H9 (cell line): Measurements from ENCODE around the gene RELCH. TPM values are rescaled to one million over a fixed set of nuclear protein-coding genes. Genes with fewer than 3 reads are reported as not detected.

Experiments
- DNase-seq: peaks from one replicate; pipeline ENCODE4 v3.0.0-alpha.2; 2017
- H2AFZ ChIP-seq: one replicate; pipeline ENCODE4 v1.6.1; 2013; ENCODE audit warnings: mild to moderate bottlenecking, low read length, control low read depth, moderate library complexity
- H2AK5ac ChIP-seq: 2 replicates; pipeline ENCODE4 v1.6.1; 2013; ENCODE audit warnings: low read length, control low read depth, mixed read lengths; ENCODE audit not compliant: insufficient read length
- H2BK120ac ChIP-seq: one replicate; pipeline ENCODE4 v1.6.1; 2013; ENCODE audit warnings: low read depth, mild to moderate bottlenecking, low read length, control low read depth, inconsistent platforms; ENCODE audit not compliant: poor library complexity, severe bottlenecking
- H2BK12ac ChIP-seq: 2 replicates; pipeline ENCODE4 v1.6.1; 2013; ENCODE audit warnings: low read length, control low read depth, mixed read lengths, low read depth; ENCODE audit not compliant: insufficient read length
- H2BK15ac ChIP-seq: 2 replicates; pipeline ENCODE4 v1.6.1; 2013; ENCODE audit warnings: low read depth, low read length, control low read depth
- H2BK20ac ChIP-seq: one replicate; pipeline ENCODE4 v1.6.1; 2013; ENCODE audit warnings: low read depth, mild to moderate bottlenecking, low read length, control low read depth, inconsistent platforms; ENCODE audit not compliant: poor library complexity, severe bottlenecking
- H2BK5ac ChIP-seq: 2 replicates; pipeline ENCODE4 v1.6.1; 2013; ENCODE audit warnings: low read length, control low read depth, mixed read lengths; ENCODE audit not compliant: insufficient read length
- H3K14ac ChIP-seq: 2 replicates; pipeline ENCODE4 v1.6.1; 2013; ENCODE audit warnings: low read length, control low read depth; ENCODE audit not compliant: insufficient read depth
- H3K18ac ChIP-seq: 2 replicates; pipeline ENCODE4 v1.6.1; 2013; ENCODE audit warnings: low read depth, mild to moderate bottlenecking, mixed read lengths, low read length, control low read depth; ENCODE audit not compliant: insufficient read length
- H3K23ac ChIP-seq: 2 replicates; pipeline ENCODE4 v1.6.1; 2013; ENCODE audit warnings: low read length, control low read depth, mixed read lengths, low read depth; ENCODE audit not compliant: insufficient read length
- H3K23me2 ChIP-seq: 2 replicates; pipeline ENCODE4 v1.6.1; 2013; ENCODE audit warnings: low read depth, mild to moderate bottlenecking, mixed read lengths, low read length, control low read depth; ENCODE audit not compliant: insufficient read length, poor library complexity, severe bottlenecking
- H3K27ac ChIP-seq: 2 replicates; pipeline ENCODE4 v1.5.1; 2013; ENCODE audit warnings: low read length, control low read depth, mixed read lengths, low read depth; ENCODE audit not compliant: insufficient read length
- H3K27me3 ChIP-seq: 2 replicates; pipeline ENCODE4 v1.6.1; 2013; ENCODE audit warnings: low read length, control low read depth, inconsistent platforms; ENCODE audit not compliant: insufficient read depth
- H3K4ac ChIP-seq: 2 replicates; pipeline ENCODE4 v1.6.1; 2013; ENCODE audit warnings: low read depth, mild to moderate bottlenecking, control low read depth, inconsistent platforms, low read length, moderate library complexity
- H3K4me1 ChIP-seq: 2 replicates; pipeline ENCODE4 v1.6.1; 2013; ENCODE audit warnings: low read length, control low read depth, inconsistent platforms; ENCODE audit not compliant: insufficient read depth
- H3K4me2 ChIP-seq: 2 replicates; pipeline ENCODE4 v1.6.1; 2013; ENCODE audit warnings: low read length, control low read depth, mixed read lengths; ENCODE audit not compliant: insufficient read length, insufficient read depth
- H3K56ac ChIP-seq: 2 replicates; pipeline ENCODE4 v1.6.1; 2013; ENCODE audit warnings: low read depth, mild to moderate bottlenecking, mixed read lengths, low read length, control low read depth; ENCODE audit not compliant: insufficient read length
- H3K79me1 ChIP-seq: 2 replicates; pipeline ENCODE4 v1.6.1; 2013; ENCODE audit warnings: low read depth, mild to moderate bottlenecking, moderate library complexity, low read length, control low read depth, inconsistent platforms; ENCODE audit not compliant: insufficient read depth, poor library complexity, severe bottlenecking
- H3K79me2 ChIP-seq: 2 replicates; pipeline ENCODE4 v1.6.1; 2013; ENCODE audit warnings: low read length, control low read depth, inconsistent platforms; ENCODE audit not compliant: insufficient read depth
- H3K9ac ChIP-seq: 2 replicates; pipeline ENCODE4 v1.6.1; 2013; ENCODE audit warnings: low read length, control low read depth, mixed read lengths; ENCODE audit not compliant: insufficient read length; ENCODE audit errors: extremely low read depth
- H3K9me3 ChIP-seq: one replicate; pipeline ENCODE4 v1.6.1; 2013; ENCODE audit warnings: low read depth, low read length, inconsistent platforms; ENCODE audit not compliant: control insufficient read depth
- H3T11ph ChIP-seq: one replicate; pipeline ENCODE4 v1.6.1; 2013; ENCODE audit warnings: mild to moderate bottlenecking, low read length, control low read depth, inconsistent platforms
- H4K20me1 ChIP-seq: one replicate; pipeline ENCODE4 v1.6.1; 2013; ENCODE audit not compliant: control insufficient read depth, insufficient read length, insufficient read depth
- H4K5ac ChIP-seq: 2 replicates; pipeline ENCODE4 v1.6.1; 2013; ENCODE audit warnings: low read depth, mild to moderate bottlenecking, mixed read lengths, low read length, control low read depth; ENCODE audit not compliant: insufficient read length
- H4K8ac ChIP-seq: replicated peaks from 2 replicates; pipeline ENCODE4 v1.6.1; 2013; ENCODE audit warnings: low read length, control low read depth, mixed read lengths, low read depth; ENCODE audit not compliant: insufficient read length
- H4K91ac ChIP-seq: 2 replicates; pipeline ENCODE4 v1.6.1; 2013; ENCODE audit warnings: low read depth, mild to moderate bottlenecking, moderate library complexity, mixed read lengths, low read length, control low read depth; ENCODE audit not compliant: insufficient read length
- H3K27ac Mint-ChIP-seq, 3 experiments: 2 replicates in 2 of 3; 3 replicates in 1 of 3; pipeline ENCODE4 v1.8.0; 2020 to 2021; ENCODE audit warnings: mixed read lengths in 3 of 3, mild to moderate bottlenecking in 1 of 3, moderate library complexity in 1 of 3
- H3K27me3 Mint-ChIP-seq: 2 replicates; pipeline ENCODE4 v1.8.0; 2021; ENCODE audit warnings: low read depth, mild to moderate bottlenecking, moderate library complexity, mixed read lengths
- H3K36me3 Mint-ChIP-seq, 3 experiments: 2 replicates in 2 of 3; 3 replicates in 1 of 3; pipeline ENCODE4 v1.8.0; 2020 to 2021; ENCODE audit warnings: low read depth in 3 of 3, mixed read lengths in 3 of 3; ENCODE audit not compliant: insufficient read depth in 1 of 3
- H3K4me1 Mint-ChIP-seq, 2 experiments: 2 replicates each; pipeline ENCODE4 v1.8.0; 2020; ENCODE audit warnings: mixed read lengths in 2 of 2
- H3K4me3 Mint-ChIP-seq, 2 experiments: 2 replicates in 1 of 2; 3 replicates in 1 of 2; pipeline ENCODE4 v1.8.0; 2020 to 2021; ENCODE audit warnings: mild to moderate bottlenecking in 2 of 2, mixed read lengths in 2 of 2, moderate library complexity in 1 of 2
- H3K9me3 Mint-ChIP-seq, 2 experiments: 2 replicates in 1 of 2; 3 replicates in 1 of 2; pipeline ENCODE4 v1.8.0; 2020; ENCODE audit warnings: mild to moderate bottlenecking in 2 of 2, mixed read lengths in 2 of 2, moderate library complexity in 1 of 2
- total RNA-seq: library from RNA; stranded (reverse); gene quantifications from 2 replicates; pipeline ENCODE4 v1.2.1, GENCODE V29; 2021
- TF ChIP-seq, protein P1 (sequence below): fragments of 200-600 bp; sonication (generic); conservative IDR thresholded peaks from 3 replicates; pipeline ENCODE4 v1.8.0; 2021; ENCODE audit warnings: antibody characterized with exemption, mild to moderate bottlenecking

Gene RELCH
- total RNA-seq, 1 experiment from 2014 or later = 32.3 TPM

DNA sequence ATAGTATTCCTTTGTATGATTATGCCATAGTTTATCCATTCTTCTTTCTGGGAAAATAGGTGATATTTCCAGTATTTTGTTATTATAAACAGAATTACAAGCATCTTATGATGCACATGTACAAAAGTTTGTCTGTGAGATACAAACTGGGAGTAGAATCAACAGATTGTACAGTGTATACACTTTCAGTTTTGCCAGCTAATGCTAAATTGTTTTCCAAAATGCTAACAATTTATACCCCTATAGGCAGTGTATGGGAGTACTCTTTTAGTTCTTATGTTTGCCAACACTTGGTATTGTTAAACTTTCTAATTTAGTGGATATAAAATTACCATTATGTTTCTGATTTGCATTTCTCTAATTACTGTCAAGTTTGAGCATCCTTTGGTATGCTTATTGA is 107.0 kb downstream of the RELCH start:
- Histone ChIP-seq H2BK120ac (no peak overlapping the region), H3K79me1 (no peaks in the 10 kb centered on the region), H3K27me3 (no peaks in the 10 kb centered on the region), H4K91ac (no peak overlapping the region), H2AFZ (no peak overlapping the region), H2BK5ac (no peak overlapping the region), H3K14ac (no peak overlapping the region), H4K5ac (no peak overlapping the region), H3K18ac (no peak overlapping the region), H4K20me1 (no peaks in the 10 kb centered on the region), H2BK15ac (no peak overlapping the region), H3K23ac (no peak overlapping the region), H3K27ac (no peak overlapping the region), H2AK5ac (no peak overlapping the region), H3T11ph (no peak overlapping the region), H3K56ac (no peak overlapping the region), H2BK12ac (no peak overlapping the region), H3K23me2 (no peaks in the 10 kb centered on the region), H3K79me2 (no peaks in the 10 kb centered on the region), H3K4ac (no peak overlapping the region), H3K9me3 (no peaks in the 10 kb centered on the region), H2BK20ac (no peak overlapping the region), H3K4me1 (no peaks in the 10 kb centered on the region), H3K4me2 (no peak overlapping the region), H3K9ac (no peak overlapping the region), H4K8ac (no peak overlapping the region)
- Mint-ChIP-seq H3K4me3 (no peak overlapping the region), H3K27ac (no peak overlapping the region), H3K27me3 (no peaks in the 10 kb centered on the region), H3K9me3 (no peaks in the 10 kb centered on the region), H3K36me3 (peaks cover 0 to 8% (median 0%) of the 10 kb centered on the region in 3 experiments; a peak in 3 of 7 replicates), H3K4me1 (0 out of 4 replicates have a peak, but pooled peaks cover 0 to 3% of the 10 kb centered on the region in 2 experiments)
- no peak for DNase-seq
- TF ChIP-seq, protein P1, sequence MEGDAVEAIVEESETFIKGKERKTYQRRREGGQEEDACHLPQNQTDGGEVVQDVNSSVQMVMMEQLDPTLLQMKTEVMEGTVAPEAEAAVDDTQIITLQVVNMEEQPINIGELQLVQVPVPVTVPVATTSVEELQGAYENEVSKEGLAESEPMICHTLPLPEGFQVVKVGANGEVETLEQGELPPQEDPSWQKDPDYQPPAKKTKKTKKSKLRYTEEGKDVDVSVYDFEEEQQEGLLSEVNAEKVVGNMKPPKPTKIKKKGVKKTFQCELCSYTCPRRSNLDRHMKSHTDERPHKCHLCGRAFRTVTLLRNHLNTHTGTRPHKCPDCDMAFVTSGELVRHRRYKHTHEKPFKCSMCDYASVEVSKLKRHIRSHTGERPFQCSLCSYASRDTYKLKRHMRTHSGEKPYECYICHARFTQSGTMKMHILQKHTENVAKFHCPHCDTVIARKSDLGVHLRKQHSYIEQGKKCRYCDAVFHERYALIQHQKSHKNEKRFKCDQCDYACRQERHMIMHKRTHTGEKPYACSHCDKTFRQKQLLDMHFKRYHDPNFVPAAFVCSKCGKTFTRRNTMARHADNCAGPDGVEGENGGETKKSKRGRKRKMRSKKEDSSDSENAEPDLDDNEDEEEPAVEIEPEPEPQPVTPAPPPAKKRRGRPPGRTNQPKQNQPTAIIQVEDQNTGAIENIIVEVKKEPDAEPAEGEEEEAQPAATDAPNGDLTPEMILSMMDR = no peak; the same call in 2 of the 3 replicates
